ENCODE data around the gene SENP2. TPM values are rescaled to one million over a fixed set of nuclear protein-coding genes. Genes with fewer than 3 reads are reported as not detected.

The SENP2 gene
- total RNA-seq, 1 donor from 2014 or later = 30.6 TPM

- Histone ChIP-seq H3K4me1 (peaks cover 6% of the 10 kb centered on the region), H3K9me3 (replicated peaks) (no peaks in the 10 kb centered on the region), H3K4me3 (no peak overlapping the region), H3K27me3 (ENCODE audit: low read depth) (peaks cover 22% of the 10 kb centered on the region), H3K36me3 (no peaks in the 10 kb centered on the region), H3K27ac (replicated peaks) (no peak overlapping the region)
- no peak for DNase-seq
- TF ChIP-seq, protein P1, sequence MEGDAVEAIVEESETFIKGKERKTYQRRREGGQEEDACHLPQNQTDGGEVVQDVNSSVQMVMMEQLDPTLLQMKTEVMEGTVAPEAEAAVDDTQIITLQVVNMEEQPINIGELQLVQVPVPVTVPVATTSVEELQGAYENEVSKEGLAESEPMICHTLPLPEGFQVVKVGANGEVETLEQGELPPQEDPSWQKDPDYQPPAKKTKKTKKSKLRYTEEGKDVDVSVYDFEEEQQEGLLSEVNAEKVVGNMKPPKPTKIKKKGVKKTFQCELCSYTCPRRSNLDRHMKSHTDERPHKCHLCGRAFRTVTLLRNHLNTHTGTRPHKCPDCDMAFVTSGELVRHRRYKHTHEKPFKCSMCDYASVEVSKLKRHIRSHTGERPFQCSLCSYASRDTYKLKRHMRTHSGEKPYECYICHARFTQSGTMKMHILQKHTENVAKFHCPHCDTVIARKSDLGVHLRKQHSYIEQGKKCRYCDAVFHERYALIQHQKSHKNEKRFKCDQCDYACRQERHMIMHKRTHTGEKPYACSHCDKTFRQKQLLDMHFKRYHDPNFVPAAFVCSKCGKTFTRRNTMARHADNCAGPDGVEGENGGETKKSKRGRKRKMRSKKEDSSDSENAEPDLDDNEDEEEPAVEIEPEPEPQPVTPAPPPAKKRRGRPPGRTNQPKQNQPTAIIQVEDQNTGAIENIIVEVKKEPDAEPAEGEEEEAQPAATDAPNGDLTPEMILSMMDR (IDR thresholded peaks at IDR 0.05; ENCODE audit: borderline replicate concordance) = no peak
- intact Hi-C loops (cut with micrococcal nuclease) = no loop called here
These were observed 26.4 kb upstream of the SENP2 start for GRCh38 chr3:185559706-185560090.

DNA sequence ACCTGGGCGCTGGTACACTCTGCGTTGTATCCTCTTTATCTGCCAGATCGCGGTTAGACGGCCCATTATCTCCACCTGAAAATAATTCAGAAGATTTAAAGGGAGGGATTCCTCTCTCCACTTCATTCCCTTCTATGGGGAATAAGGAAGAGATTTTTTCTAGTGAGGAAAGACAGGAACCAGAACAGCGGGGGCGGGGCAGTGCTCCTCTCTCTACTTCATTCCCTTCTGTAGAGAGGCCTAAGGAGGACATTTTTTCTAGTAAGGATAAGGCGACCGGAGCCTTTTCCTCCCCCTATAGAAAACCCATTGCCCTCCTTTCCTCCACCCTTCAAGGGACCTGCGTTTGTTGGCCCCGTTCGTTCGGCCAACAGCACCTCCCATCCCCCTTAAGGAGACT, 25.4 kb upstream of the SENP2 start:
- peaks cover 6% of the 10 kb centered on the region for H3K4me1 ChIP-seq
- H3K9me3 ChIP-seq (replicated peaks) = no peaks in the 10 kb centered on the region
- intact Hi-C loops (cut with micrococcal nuclease) = no loop called here
- H3K27me3 ChIP-seq (ENCODE audit: low read depth) = peaks cover 22% of the 10 kb centered on the region
- H3K36me3 ChIP-seq = no peaks in the 10 kb centered on the region
- DNase-seq = no peak
- no peak overlapping the region for H3K27ac ChIP-seq (replicated peaks)
- no peak overlapping the region for H3K4me3 ChIP-seq
- TF ChIP-seq, protein P1 (IDR thresholded peaks at IDR 0.05; ENCODE audit: borderline replicate concordance) = no peak

GRCh38 chr3:185561374-185561943, 24.6 kb upstream of the SENP2 start:
- H3K9me3 ChIP-seq (replicated peaks) = no peaks in the 10 kb centered on the region
- no peak overlapping the region for H3K27ac ChIP-seq (replicated peaks)
- H3K36me3 ChIP-seq = no peaks in the 10 kb centered on the region
- TF ChIP-seq, protein P1 (IDR thresholded peaks at IDR 0.05; ENCODE audit: borderline replicate concordance) = no peak
- H3K27me3 ChIP-seq (ENCODE audit: low read depth) = peaks cover 22% of the 10 kb centered on the region
- peaks cover 6% of the 10 kb centered on the region for H3K4me1 ChIP-seq
- H3K4me3 ChIP-seq = no peak overlapping the region
- intact Hi-C loops (cut with micrococcal nuclease) = no loop called here
- DNase-seq = peak; percentile 29

GRCh38 chr3:185561958-185562357, 24.1 kb upstream of the SENP2 start:
- Histone ChIP-seq H3K4me1 (peaks cover 6% of the 10 kb centered on the region), H3K27me3 (ENCODE audit: low read depth) (peaks cover 22% of the 10 kb centered on the region), H3K36me3 (no peaks in the 10 kb centered on the region), H3K9me3 (replicated peaks) (no peaks in the 10 kb centered on the region), H3K27ac (replicated peaks) (no peak overlapping the region), H3K4me3 (no peak overlapping the region)
- DNase-seq = no peak
- TF ChIP-seq, protein P1 (IDR thresholded peaks at IDR 0.05; ENCODE audit: borderline replicate concordance) = no peak
- intact Hi-C loops (cut with micrococcal nuclease) = no loop called here

DNA sequence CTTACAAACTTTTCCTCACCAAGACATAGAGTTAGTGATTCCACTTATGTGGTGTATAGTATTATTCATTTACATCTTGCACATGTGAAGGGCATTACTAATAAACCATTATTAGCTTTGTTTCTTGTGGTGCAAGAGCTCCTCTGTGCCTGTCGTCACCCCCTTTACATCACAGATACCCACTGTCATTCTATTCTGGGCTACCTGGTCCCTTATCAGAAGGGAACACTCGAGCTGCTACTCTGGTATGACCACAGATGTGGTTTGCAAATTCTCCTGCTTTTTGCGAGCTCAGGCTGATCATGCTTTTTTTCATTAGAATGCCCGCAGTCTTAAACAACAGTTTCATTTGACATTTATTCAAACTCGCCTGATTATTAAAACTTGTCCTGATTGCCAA, 13.9 kb upstream of the SENP2 start:
- Histone ChIP-seq H3K9me3 (replicated peaks) (peaks cover 23% of the 10 kb centered on the region), H3K27me3 (ENCODE audit: low read depth) (no peaks in the 10 kb centered on the region), H3K27ac (replicated peaks) (no peak overlapping the region), H3K4me3 (no peak overlapping the region), H3K36me3 (no peaks in the 10 kb centered on the region), H3K4me1 (no peaks in the 10 kb centered on the region)
- intact Hi-C loops (cut with micrococcal nuclease) = no loop called here
- TF ChIP-seq, protein P1 (IDR thresholded peaks at IDR 0.05; ENCODE audit: borderline replicate concordance) = no peak
- DNase-seq = no peak

Data from left ventricle myocardium inferior (tissue), 1 donor.